ENCODE data around the gene ZNF280D. TPM values are rescaled to one million over a fixed set of nuclear protein-coding genes. Genes with fewer than 3 reads are reported as not detected.

The ZNF280D gene
- total and polyA plus RNA-seq, 2 of the 4 experiments (the other 2 are of a cell fraction): 8.3 to 21.0 TPM

DNA sequence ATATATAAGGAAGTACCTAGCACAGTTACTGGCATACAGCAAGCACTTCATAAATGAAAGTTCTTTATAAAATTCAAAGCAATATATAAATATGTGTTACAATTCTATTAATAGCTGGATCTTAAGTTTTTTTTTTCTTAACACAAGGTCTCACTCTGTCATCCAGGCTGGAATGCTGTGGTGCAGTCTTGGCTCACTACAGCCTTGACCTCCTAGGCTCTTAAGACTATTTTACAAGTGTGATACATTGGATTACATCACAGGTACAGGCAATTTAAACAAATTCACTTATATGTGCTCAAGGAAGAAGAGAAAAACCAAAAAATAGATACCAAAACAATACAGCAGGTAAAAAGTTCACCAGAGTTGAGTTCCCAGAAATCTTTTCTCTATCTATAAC is 60.6 kb downstream of the ZNF280D start:
- Histone ChIP-seq H2BK20ac (ENCODE audit: low read depth, low read length) (no peak overlapping the region), H4K91ac (ENCODE audit: insufficient read depth, low read depth, low read length) (no peak overlapping the region), H3K27me3 (ENCODE audit: control insufficient read depth, insufficient read depth, low read length) (no peaks in the 10 kb centered on the region), H4K20me1 (ENCODE audit: insufficient read depth, low read length) (no peaks in the 10 kb centered on the region), H3K9me3 (ENCODE audit: control insufficient read depth, insufficient read depth, low read length) (no peaks in the 10 kb centered on the region), H3K27ac (ENCODE audit: insufficient read depth, low read length) (no peak overlapping the region), H3K4me1 (ENCODE audit: control insufficient read depth, insufficient read depth, low read length) (no peaks in the 10 kb centered on the region), H3K56ac (ENCODE audit: extremely low read depth, insufficient read depth, low read length) (no peak overlapping the region), H3K23ac (ENCODE audit: low read depth, low read length) (no peak overlapping the region), H3K4me2 (ENCODE audit: low read depth, low read length) (no peak overlapping the region), H3K79me1 (ENCODE audit: low read depth in 1 of 2, low read length in 2 of 2) (peaks cover 0 to 4% of the 10 kb centered on the region in 2 experiments; a peak in 1 of 4 replicates), H2AK5ac (ENCODE audit: low read depth, low read length) (no peak overlapping the region), H3K9ac (ENCODE audit: low read depth, low read length) (no peak overlapping the region), H3K18ac (ENCODE audit: low read depth, low read length) (no peak overlapping the region), H4K8ac (ENCODE audit: low read depth in 2 of 2, low read length in 2 of 2) (no peak overlapping the region), H2BK5ac (ENCODE audit: low read depth, low read length, poor library complexity, severe bottlenecking) (no peak overlapping the region), H2BK15ac (ENCODE audit: low read depth, low read length) (no peak overlapping the region), H4K5ac (ENCODE audit: low read depth, low read length) (no peak overlapping the region), H2AK9ac (replicated peaks; ENCODE audit: low read depth, low read length, poor library complexity) (no peak overlapping the region), H3K36me3 (ENCODE audit: control insufficient read depth, insufficient read depth, low read length) (peaks cover 1% of the 10 kb centered on the region; the same call in 1 of the 2 replicates), H3K9me1 (ENCODE audit: insufficient read depth, low read length) (no peaks in the 10 kb centered on the region), H2AFZ (replicated peaks; ENCODE audit: low read length, poor library complexity) (no peak overlapping the region), H2BK120ac (ENCODE audit: low read depth, low read length) (no peak overlapping the region), H3K4me3 (ENCODE audit: insufficient read depth, low read depth, low read length) (no peak overlapping the region), H3K4ac (ENCODE audit: low read depth, low read length) (no peak overlapping the region), H3K14ac (replicated peaks; ENCODE audit: low read depth, low read length) (no peak overlapping the region)
- in situ Hi-C loops (cut with MboI; ENCODE audit: low sequenced_read_pairs) (no loop called here), intact Hi-C loops (cut with micrococcal nuclease) (no loop called here), dilution Hi-C loops (cut with HindIII; ENCODE audit: low sequenced_read_pairs, unreplicated experiment) (no loop called here)
- BruUV-seq (replicated peaks): no TSS peak
- ChIA-PET POLR2A (ENCODE audit: unreplicated experiment) (no interaction called here), CTCF (interaction anchor here (0.6 kb wide), 1 partner anchor 33 kb away, joined by 4 read pairs; no protein-coding TSS in a partner anchor)
- peak; percentile 79 for DNase-seq
- TF ChIP-seq CHD1 (IDR thresholded peaks at IDR 0.05; ENCODE audit: low read depth, low read length) (no peak), CEBPB (IDR thresholded peaks at IDR 0.05; ENCODE audit: low read depth, low read length) (peak; percentile 40; the same call in 1 of the 2 replicates)
- no peak for ATAC-seq (ENCODE audit: low read depth)
